SK-N-SH (cell line): Measurements from ENCODE around the gene SWI5.

ENCODE experiments used
- FOXM1 ChIP-seq: IDR thresholded peaks from 2 replicates; pipeline ENCODE4 v1.4.0; 2012; ENCODE audit warnings: low read depth, mild to moderate bottlenecking
- GABPA ChIP-seq: IDR thresholded peaks from 2 replicates; pipeline ENCODE4 v1.4.0; 2012; ENCODE audit warnings: low read depth, mild to moderate bottlenecking
- RAD21 ChIP-seq: IDR thresholded peaks from 2 replicates; pipeline ENCODE4 v1.6.1; 2012; ENCODE audit warnings: mild to moderate bottlenecking, low read length
- TF ChIP-seq, protein P1 (sequence below): fragments of 200-600 bp; sonication (generic); IDR thresholded peaks from 2 replicates; pipeline ENCODE4 v1.6.1; 2017; ENCODE audit warnings: antibody characterized with exemption, mild to moderate bottlenecking, moderate library complexity

DNA sequence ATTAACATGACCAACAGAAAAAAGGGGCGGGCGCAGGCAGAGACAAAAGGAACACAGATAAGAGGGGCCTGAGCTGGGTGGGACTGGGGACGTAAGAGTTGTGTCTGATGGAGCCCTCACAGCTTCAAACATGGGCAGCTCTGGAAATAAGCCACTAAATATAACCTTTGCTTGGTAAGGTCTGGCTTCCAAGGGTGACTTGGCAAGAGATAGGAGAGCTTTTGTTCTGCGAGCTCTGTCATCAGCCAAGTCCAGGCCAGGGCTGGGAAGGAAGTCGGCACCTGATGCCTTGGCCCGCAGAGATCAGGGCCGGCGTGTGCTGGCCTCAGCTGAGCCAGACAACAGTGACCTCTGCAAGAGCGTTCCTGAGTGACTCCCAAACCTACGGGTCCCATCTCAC lies 34.4 kb downstream of the SWI5 start:
- TF ChIP-seq GABPA: no peak
- TF ChIP-seq FOXM1: no peak
- TF ChIP-seq, protein P1, sequence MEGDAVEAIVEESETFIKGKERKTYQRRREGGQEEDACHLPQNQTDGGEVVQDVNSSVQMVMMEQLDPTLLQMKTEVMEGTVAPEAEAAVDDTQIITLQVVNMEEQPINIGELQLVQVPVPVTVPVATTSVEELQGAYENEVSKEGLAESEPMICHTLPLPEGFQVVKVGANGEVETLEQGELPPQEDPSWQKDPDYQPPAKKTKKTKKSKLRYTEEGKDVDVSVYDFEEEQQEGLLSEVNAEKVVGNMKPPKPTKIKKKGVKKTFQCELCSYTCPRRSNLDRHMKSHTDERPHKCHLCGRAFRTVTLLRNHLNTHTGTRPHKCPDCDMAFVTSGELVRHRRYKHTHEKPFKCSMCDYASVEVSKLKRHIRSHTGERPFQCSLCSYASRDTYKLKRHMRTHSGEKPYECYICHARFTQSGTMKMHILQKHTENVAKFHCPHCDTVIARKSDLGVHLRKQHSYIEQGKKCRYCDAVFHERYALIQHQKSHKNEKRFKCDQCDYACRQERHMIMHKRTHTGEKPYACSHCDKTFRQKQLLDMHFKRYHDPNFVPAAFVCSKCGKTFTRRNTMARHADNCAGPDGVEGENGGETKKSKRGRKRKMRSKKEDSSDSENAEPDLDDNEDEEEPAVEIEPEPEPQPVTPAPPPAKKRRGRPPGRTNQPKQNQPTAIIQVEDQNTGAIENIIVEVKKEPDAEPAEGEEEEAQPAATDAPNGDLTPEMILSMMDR: no peak
- no peak for TF ChIP-seq RAD21
